ENCODE measurements around the gene TMEM47.

The TMEM47 gene

DNA sequence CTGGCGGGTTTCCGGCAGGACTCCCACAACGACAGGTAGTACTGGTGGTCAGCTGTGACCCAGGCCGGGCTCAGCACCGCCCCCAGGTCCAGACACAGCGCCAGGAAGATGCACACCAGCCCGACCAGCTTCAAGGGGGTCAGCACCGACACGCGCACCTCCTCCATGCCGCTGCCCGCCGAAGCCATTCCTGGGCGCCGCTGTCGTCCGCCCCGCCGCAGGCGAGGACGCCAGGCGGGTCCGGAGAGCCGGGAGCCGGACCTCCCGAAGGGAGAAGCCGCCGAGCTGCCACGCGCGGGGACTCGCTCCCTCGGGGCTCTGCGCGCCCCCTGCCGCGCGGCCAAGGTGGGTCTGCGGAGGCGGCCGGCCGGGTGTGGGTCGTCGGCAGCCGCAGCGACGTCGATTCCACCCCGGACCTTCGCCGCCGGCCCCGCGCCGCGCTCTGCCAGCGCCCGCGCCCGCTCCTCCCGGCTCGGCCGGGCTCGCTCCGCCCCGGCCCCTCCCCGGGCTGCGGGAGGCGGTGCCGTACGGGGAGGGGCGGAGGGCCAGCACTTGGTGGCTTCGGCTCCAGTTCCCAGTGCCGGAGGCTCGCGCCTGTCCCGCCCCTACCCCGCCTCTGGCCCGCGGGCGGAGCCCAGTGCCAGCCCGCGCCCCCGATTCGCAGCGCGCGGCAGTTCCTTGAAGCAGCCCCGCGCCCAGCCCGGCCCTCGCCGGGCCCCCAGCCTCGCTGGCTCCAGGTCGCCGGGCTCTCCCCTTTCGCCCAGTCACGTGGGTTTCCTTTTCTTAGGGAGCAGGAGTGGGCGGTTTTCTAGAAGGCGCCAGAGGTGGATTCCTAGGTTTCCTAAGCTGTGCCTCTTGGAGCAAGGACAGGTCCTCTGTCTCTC, at the start of gene TMEM47:
Gene TMEM47, minus strand, starts transcription at position 444 of the 884 bp plus-strand sequence. Its CDS starts 256 bp downstream, at position 188.
- peak; percentile 56 for DNase-seq

DNA sequence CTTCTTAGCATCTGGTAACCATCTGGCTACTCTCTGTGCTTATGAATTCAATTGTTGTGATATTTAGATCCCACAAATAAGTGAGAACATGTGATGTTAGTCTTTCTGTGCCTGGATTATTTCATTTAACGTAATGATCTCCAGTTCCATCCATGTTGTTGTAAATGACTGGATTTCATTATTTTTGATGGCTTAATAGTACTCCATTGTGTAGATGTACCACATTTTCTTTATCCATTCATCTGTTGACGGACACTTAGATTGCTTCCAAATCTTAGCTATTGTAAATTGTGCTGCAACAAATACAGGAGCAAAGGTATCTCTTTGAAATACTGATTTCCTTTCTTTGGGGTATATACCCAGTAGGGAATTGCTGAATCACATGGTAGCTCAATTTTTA, 30.0 kb upstream of the TMEM47 start:
- DNase-seq: no peak

DNA sequence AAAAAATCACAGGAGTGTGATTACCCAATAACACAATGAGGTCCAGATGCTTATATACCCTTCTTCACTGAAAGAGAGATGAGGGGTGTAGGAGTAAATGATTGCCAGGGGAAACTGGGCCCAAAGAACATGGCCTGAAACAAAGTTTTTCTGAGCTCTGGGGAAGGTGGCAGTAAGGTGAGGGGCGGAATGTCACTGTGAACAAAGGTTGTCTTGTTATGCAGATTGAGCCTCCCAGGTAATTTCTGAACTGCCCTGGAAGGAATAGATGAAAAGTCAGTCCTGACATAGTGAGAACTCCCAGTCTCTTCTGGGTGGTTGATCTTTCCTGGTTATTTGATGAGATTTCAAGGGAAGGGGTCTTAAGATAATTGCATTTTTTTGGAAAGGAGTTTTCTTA, 2.5 kb upstream of the TMEM47 start:
- DNase-seq: no peak

DNA sequence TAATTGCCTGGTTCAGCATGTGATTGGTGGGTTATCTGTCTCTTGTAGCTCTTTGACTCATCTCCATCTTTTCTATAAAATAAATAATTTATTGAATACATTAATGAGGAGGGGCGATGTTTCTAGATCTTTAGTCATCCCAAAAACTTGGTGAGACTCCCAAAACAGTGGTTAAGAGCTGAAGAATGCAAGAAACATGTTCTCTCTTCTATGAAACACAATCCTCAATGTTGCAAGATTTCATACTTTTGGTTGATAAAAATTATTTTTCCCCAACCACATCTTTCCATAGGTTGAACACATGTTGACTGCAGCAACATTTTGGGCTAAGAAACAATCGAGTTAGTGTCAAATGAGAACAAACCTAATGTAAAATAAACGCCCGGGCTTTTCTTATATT, 1.2 kb upstream of the TMEM47 start:
- DNase-seq: no peak

DNA sequence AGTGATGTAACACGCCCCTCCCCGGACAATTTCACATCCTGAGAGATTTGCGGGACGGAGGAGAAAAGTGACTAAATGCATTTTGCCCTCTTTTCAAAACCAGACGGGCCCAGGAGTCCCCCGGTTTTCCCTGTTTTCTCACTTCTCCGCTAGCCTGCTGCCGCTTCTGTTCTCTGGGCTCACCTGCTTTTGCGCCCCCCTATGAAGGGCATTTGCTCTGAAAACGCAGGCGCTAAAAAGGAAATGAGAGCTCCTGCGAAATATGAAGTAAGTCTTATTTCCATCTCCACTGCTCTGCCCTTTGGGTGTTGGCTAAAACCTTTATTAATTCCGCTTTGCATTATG, 613 bp upstream of the TMEM47 start:
- DNase-seq: no peak

DNA sequence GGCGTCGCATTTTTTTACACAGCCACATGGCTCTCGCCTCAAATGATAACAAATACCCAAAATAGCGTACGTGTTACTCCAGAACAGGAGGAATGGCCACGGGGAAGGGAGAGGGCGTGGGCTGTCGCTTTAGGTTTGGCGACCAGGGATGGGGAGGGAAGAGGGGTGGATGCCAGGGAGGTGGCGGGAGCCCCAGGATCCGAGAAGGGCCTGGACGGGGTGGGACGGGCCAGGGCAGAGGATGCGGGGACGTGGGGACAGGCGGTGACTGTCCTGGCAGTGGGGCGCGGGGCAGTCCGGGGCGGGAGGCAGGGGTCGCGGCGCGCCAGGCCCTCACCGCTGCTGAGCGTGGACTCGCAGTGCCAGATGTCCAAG, 631 bp downstream of the TMEM47 start:
- DNase-seq: no peak

DNA sequence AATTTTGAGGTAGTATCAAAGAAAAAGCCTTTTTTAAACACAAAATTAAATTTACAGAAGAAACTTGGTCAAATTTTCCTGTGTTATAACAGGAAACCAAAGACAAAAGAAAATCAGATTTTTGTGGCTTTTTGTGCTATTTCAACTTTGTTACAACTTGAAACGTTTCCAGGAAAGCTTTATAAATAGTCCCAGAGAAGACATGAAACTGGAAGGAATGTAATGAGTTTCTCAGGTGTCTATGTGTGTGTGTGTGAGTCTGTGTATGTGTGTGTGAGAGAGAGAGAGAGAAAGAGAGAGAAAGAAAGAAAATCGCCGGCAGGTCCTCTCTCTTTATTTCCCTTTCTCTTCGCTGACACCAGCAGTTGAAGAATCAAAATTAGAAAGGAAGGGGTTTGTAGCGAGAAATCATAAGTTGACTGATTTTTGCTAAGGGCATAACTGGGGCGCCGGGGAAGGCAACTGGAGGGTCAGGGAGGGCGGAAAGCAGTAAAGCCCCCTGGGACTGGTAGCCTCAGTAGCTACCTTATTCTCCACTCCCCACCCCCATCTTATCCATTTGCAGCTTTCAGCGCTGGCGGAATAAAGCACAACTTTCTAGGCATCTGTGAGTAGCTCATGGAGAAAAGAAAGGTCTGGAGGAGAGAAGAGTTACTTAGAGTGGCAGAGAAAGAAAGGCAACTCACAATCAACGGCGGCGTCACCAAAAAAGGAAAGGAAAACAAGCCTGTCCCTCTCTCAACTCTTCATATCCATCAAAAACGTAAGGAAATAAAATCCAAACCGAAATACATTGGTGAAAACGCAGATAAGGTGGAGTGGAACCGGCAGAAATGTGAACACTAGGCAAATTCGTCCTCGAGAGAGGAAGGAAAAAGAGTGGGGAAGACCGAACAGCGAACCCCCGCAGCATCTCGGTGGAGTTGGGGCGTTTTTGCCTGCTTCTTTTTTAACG, 1.3 kb downstream of the TMEM47 start:
- DNase-seq: no peak

DNA sequence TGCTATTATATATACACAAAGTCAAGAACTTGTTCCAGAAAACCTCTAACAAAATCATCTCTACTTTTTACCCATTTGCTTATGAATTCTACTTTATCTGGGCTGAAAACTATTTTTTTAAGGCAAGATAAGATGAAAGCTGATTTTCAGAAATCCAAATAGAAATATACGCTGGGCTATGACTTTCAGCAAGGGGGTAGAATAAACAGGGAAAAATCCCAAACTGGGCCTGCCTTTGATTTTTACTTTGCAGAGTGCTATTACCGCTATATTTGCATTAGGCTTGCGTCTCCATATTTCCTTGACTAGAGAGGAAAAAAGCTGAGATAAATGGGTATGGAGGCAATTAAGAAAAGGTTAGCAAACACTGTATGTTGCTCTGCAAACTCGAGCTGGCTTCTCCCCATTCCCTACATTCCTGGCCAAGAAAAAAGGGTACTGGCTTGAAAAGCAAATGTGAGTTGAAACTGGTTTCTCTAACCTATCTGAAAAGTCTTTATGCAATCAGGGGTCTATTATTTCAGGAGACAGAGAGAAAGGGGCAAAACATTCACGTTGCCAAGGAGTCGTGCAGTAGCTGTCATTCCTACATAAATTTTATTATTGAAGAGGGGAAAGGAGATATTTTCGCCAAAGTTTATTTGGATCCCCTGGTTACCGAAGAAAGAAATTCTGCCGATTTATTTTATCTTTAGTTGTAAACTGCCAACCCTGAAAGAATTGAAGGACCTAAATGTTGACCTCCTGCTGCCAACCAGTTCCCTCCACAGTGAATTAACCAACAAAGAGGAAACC, 2.2 kb downstream of the TMEM47 start:
- DNase-seq: no peak

DNA sequence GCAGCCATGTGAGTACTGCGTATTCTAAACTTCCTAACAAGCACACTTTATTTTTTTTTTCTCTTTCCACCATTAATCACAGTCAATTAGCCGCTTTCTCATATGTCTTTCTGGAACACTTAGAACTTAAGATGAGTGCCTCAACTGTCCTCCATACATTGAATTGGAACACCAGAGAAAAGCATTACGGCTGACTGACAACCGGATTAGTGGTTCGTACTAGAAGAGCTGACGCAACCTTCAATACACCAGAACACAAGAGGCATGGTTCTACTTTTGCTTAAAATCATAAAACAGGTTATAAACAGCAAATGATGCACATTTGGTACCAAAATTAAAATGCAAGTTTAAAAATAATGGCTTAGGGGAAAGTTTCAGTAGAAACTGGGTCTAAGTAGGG, 3.3 kb downstream of the TMEM47 start:
- DNase-seq: no peak

DNA sequence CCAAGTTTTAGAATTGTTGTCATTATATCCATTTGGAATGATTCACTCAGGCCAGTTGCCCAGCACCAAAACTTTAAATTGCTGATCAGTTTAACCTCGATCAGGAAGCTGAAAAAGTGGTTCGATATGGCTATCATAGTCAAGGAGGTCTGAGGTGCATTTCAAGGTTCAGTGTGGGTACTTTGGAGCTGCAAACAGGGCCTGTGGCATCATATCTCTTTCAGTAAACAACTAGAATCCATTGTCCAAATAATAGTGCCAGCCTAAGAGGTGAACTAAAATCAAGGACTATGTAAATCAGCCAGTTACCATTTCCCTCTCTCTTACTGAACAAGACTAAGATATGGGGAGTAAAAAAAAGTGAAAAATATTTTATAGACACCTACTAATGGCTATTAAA, 14.2 kb downstream of the TMEM47 start:
- DNase-seq: no peak

DNA sequence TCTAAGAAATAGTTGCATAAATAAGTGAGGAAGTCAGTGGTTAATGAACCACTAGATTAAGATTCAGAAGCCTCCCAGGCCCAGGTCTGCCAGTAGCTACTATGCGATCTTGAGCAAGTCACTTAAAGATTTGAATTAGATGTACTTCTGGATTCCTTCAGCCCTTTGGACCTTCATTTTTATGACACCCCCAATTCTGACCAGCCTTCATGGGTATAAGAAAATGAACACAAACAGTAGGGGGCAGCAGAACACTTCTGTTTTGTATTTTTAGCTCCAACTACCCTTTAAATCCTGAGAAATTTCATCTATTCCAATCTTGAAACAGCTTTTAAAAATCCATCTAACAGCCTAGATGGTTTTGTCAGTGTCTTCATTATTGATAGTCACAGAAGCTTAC, 19.0 kb downstream of the TMEM47 start:
- DNase-seq: peak; percentile 25

DNA sequence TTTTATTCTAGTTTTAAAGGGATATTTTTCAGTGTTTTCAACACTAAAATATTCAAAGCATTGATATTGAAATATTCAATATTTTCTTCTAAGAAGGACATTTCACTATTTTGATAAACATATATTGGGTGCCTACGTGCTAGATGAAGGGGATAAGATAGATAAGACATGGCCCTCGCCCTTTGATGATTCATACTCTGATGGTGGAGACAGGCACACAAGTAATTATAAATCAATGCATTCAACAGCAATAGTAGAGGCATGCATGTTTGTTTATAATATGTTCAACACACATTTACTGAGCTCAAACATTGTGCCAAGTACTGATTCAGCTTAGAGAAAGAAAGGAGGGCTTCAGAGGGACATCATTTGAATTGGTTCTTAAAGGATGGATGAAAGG, 22.7 kb downstream of the TMEM47 start:
- no peak for DNase-seq

DNA sequence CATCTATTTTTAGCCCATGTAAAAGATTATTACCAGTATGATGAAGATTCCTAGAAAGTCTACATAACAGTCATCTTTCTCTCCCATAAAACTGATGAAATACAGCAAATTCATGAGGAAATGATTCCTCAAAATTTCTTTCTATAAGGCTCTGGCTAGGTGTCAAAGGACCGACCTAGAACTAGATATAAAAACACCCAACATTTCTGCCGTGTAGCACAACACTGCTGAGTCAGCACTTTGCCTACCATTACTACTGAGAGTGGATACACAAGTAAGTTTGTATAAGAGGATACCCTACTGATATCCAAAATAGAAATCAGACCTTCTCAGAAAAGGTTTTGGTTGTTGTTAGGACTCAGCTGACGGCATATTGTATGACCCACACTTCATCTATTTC, 24.7 kb downstream of the TMEM47 start:
- no peak for DNase-seq

DNA sequence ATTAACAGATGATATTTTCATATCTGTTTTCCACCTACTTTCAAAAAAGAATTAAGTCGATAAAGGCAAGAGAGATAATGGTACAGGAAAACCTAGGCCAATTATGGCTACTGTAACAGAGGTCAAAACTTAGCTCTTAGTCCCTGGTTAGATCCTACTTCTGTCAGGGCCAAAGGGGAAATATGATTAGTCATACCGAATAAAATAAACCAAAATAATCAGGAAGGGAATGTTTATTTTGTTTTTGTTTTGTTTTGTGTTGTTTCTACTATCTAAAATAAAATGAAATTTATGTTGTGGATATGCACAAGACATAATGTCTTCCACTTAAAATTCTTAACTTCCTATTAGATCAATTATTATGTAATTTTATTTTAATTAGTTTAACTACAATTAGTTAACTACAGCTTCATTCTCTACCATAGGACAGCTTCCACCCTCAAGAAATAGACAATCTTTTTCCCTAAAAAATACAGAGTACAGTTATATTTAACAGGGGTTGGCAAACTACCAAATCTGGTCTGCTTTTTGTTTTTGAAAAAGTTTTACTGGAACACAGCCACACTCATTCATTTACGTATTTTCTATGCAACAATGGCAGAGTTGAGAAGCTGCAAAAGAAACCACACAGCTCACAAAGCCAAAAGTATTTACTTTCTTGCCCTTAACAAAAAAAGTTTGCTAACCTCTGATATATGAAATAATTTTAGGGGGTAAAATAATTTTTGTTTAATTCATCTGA, 25.4 kb downstream of the TMEM47 start:
- DNase-seq: no peak

DNA sequence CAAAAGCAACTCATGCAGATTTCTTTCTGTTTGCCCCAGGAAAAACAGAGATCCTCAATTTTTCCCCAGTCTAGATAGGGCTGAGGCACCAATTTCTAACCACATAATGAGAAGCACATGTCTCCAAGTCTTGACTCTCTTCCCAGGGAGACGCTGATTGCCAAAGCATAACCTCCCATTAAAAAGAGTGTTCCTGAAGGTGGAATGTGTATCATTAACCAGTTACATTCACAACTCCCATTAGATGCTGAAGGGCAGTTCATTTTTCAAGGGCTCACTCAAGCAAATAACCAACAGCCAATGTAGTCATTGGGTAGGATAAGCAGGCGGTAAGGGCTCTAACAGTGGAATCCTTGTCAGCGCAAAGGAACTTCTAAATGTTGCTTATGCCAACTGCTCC, 27.5 kb downstream of the TMEM47 start:
- DNase-seq: no peak

DNA sequence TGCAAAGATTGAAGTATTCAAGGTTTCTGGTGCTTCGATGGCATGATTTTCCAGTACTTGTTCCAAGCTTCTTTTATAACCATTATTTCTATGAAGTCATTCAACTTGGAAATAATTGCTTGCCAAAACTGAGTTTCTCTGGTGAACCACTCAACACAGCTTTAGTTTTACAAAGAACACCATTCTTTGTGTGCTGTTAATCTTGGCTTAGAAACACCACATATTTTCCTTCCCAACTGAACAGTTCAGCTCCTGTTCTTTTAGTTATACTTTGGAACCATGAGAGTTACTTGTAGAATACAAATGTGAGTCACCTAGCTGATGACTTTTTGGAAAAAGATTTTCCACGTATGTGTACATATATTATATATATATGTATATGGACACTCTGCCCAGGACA, 32.7 kb downstream of the TMEM47 start:
- no peak for DNase-seq

DNA sequence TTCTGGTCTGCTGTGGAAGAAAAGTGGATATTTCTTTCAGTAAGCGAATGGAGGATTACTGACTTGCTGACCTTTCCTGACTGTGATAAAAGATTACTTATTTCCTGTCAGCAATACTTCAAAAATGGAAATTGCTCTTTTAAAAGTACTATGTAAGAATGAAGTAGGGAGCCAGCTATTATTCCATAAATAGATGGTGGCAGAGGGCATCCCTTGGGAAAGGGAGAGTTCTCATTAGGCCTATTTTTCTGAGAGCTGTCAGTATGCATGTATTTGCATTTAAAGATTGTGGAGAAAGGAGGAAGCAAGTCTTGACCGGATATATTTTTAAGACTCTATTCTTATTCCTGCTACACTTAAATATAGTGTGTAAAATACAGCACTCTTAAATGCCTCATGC, 37.2 kb downstream of the TMEM47 start:
- no peak for DNase-seq

DNA sequence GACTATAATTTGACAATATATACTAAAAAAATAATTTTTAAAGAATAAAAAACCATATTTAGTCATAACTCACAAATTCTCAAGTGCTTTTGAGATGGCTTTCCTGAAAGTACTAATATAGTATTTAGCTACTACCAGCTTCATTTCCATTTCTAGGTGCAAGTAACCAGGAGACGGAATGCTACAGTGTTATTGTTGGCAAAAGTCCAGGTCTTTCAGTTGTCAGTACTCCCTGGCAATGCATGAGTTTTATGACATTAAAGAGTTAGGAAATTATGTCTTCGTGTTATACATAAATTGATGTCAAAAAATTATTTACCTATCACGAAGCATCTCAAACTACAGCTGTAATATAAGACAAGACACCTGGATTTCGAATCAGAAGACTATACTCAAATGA, 45.0 kb downstream of the TMEM47 start:
- no peak for DNase-seq

DNA sequence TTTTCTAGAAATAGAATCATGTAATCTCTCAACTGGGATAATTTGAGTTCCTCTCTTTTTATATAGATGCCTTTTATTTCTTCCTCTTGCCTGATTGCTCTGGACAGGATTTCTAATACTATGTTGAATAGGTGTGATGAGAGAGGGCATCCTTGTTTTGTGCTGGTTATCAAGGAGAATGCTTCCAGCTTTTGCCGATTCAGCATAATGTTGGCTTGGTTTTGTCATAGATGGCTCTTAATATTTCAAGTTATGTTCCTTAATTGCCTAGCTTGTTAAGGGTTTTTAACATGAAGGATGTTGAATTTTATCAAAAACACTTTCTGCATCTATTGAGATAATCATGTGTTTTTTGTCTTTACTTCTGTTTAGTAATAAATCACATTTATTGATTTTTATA, 58.7 kb downstream of the TMEM47 start:
- no peak for DNase-seq

DNA sequence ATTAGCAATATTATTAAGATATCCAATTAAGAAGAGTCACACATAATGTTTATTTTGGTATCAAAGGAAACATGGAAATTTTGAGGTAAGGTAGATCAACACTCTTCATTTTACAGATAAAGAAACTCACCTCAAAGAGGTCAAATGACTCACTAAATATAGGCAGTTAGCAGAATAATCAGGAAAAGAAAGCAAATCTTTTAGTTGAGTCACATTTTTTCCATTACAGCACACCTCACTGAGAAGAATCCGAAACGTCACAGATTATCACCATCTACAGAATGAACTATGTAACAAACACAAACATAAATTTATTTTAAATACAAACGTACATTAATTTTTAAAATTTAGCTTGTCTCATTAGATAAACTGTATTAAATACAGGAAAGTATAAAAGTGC, 70.1 kb downstream of the TMEM47 start:
- no peak for DNase-seq

DNA sequence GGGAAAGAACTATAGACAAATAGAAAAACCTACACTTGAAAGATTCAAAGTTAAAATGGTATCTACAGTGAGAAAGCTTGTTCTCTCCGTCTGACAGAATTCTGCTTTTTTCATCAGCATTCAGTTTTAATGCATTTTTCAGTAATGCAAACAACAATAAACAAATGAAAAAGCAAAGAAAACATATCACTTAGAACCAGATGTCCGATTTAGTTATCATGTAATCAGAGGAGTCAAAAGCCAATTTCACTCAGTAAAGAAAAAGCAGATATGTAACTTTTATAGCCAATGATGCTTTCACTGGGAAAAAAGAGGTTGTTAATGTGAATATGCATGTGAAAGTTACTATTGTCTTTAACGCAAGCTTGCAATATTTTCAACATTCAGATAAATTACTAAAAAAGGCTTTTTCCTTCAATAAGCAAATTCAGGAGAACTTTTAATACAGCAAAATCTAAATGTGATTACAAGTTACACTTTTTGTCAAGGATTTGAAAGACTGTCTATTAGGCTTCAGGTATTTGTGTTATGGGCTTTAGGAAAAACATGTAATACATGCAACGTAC, 70.7 kb downstream of the TMEM47 start:
- DNase-seq: no peak

DNA sequence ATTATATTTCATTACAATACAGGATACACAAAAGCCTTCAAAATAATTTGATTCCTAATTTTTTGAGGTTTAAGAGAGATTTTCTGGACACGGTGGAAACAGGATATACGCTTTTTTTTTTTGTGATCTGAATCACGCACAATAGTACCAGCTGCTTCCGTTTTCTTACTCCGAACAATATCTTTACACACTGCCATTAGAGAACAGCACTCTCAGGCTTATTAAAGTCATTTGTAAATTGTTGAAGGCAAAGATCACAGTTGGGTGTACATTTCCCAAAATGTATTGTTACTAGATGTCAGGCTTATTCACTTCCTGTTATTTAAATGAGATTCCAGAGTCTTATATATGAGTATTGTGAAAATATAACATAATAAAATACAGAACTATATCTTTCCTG, 71.5 kb downstream of the TMEM47 start:
- DNase-seq: no peak

All from hematopoietic multipotent progenitor cell treated with erythropoietin and hydrocortisone succinate and interleukin-3 and kit ligand, for 4 days (in vitro differentiated cells).